ENCODE measurements around the gene HEXB. TPM values are rescaled to one million over a fixed set of nuclear protein-coding genes. Genes with fewer than 3 reads are reported as not detected.

HEXB gene
- total and polyA plus RNA-seq, 9 of the 15 experiments (the other 6 are each of a cell fraction or from before 2014, with no cell fraction given), result 22.9 to 158 (median 108) TPM

DNA sequence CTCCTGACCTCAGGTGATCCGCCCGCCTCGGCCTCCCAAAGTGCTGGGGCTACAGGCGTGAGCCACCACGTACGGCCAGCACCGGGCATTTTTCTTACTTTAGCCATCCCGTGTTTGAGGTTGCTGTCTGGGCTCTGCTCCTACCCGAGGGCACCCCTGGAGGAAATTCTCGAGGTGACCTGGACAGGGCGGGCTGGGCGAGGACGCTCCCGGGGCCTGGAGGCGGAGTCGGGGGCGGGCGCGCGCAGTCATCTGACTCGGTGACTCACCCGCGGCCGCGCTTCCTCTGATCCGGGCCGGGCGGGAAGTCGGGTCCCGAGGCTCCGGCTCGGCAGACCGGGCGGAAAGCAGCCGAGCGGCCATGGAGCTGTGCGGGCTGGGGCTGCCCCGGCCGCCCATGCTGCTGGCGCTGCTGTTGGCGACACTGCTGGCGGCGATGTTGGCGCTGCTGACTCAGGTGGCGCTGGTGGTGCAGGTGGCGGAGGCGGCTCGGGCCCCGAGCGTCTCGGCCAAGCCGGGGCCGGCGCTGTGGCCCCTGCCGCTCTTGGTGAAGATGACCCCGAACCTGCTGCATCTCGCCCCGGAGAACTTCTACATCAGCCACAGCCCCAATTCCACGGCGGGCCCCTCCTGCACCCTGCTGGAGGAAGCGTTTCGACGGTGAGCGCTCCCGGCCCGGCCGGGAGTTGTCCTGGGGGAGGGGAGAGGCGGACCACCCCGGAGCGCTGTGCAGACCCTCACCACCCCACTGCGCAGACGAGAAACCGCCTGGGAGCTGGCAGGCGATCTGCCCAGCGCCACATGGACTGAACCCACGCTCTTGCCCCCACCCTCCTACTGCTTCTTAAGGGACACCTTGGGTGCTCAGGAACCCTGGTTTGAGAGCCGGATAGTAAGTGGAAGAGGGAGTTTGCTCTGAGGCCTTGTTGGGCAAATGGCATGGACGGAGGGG, at the start of gene HEXB (continued):
- no peak for TF ChIP-seq TEAD2 (tag; IDR thresholded peaks at IDR 0.05)
- TF ChIP-seq CTCFL (IDR thresholded peaks at IDR 0.05; ENCODE audit: borderline replicate concordance, insufficient read depth, low read depth, low read length, poor library complexity, severe bottlenecking), result no peak
- TF ChIP-seq ZBTB1 (CRISPR knock-in tag; IDR thresholded peaks at IDR 0.05; ENCODE audit: borderline replicate concordance, low read depth), result no peak
- TF ChIP-seq, protein P1, sequence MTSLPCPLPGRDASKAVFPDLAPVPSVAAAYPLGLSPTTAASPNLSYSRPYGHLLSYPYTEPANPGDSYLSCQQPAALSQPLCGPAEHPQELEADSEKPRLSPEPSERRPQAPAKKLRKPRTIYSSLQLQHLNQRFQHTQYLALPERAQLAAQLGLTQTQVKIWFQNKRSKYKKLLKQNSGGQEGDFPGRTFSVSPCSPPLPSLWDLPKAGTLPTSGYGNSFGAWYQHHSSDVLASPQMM (CRISPR knock-in tag; IDR thresholded peaks at IDR 0.05), result no peak
- TF ChIP-seq SUPT5H (IDR thresholded peaks at IDR 0.05), result peak; percentile 91
- TF ChIP-seq, protein P2, sequence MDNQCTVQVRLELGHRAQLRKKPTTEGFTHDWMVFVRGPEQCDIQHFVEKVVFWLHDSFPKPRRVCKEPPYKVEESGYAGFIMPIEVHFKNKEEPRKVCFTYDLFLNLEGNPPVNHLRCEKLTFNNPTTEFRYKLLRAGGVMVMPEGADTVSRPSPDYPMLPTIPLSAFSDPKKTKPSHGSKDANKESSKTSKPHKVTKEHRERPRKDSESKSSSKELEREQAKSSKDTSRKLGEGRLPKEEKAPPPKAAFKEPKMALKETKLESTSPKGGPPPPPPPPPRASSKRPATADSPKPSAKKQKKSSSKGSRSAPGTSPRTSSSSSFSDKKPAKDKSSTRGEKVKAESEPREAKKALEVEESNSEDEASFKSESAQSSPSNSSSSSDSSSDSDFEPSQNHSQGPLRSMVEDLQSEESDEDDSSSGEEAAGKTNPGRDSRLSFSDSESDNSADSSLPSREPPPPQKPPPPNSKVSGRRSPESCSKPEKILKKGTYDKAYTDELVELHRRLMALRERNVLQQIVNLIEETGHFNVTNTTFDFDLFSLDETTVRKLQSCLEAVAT (IDR thresholded peaks at IDR 0.05), result no peak
- TF ChIP-seq, protein P3, sequence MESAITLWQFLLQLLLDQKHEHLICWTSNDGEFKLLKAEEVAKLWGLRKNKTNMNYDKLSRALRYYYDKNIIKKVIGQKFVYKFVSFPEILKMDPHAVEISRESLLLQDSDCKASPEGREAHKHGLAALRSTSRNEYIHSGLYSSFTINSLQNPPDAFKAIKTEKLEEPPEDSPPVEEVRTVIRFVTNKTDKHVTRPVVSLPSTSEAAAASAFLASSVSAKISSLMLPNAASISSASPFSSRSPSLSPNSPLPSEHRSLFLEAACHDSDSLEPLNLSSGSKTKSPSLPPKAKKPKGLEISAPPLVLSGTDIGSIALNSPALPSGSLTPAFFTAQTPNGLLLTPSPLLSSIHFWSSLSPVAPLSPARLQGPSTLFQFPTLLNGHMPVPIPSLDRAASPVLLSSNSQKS (CRISPR knock-in tag; IDR thresholded peaks at IDR 0.05), result no peak
- no peak; the same call in 1 of the 2 replicates for TF ChIP-seq NCOR1 (IDR thresholded peaks at IDR 0.05)
- no peak for TF ChIP-seq ZNF23 (CRISPR knock-in tag; IDR thresholded peaks at IDR 0.05)
- TF ChIP-seq, protein P4, sequence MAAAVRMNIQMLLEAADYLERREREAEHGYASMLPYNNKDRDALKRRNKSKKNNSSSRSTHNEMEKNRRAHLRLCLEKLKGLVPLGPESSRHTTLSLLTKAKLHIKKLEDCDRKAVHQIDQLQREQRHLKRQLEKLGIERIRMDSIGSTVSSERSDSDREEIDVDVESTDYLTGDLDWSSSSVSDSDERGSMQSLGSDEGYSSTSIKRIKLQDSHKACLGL (CRISPR knock-in tag; IDR thresholded peaks at IDR 0.05; ENCODE audit: borderline replicate concordance, poor library complexity, severe bottlenecking), result no peak
- TF ChIP-seq BHLHE40 (IDR thresholded peaks at IDR 0.05; ENCODE audit: low read length), result no peak
- TF ChIP-seq PHB (CRISPR knock-in tag; IDR thresholded peaks at IDR 0.05), result no peak
- TF ChIP-seq PTRF (tag; IDR thresholded peaks at IDR 0.05), result no peak
- TF ChIP-seq FOXM1 (IDR thresholded peaks at IDR 0.05; ENCODE audit: low read depth), result no peak
- no peak for TF ChIP-seq FOXM1 (CRISPR knock-in tag; IDR thresholded peaks at IDR 0.05; ENCODE audit: low read depth)
- peak; percentile 79 for TF ChIP-seq KAT7 (CRISPR knock-in tag; IDR thresholded peaks at IDR 0.05; ENCODE audit: borderline replicate concordance)
- TF ChIP-seq ZNF445 (CRISPR knock-in tag; IDR thresholded peaks at IDR 0.05; ENCODE audit: low read depth), result no peak
- no peak for TF ChIP-seq MTA2 (IDR thresholded peaks at IDR 0.05; ENCODE audit: low read depth)
- TF ChIP-seq TCF7L2 (IDR thresholded peaks at IDR 0.05; ENCODE audit: low read depth, low read length), result no peak
- TF ChIP-seq FOXJ3 (CRISPR knock-in tag; IDR thresholded peaks at IDR 0.05), result no peak
- no peak for TF ChIP-seq NR2F6 (CRISPR knock-in tag; IDR thresholded peaks at IDR 0.05)
- TF ChIP-seq TGIF2 (CRISPR knock-in tag; IDR thresholded peaks at IDR 0.05), result no peak; the same call in 1 of the 2 replicates
